NCI-H446 (cell line): ENCODE data around the gene MSN.
"Not testable (repeated sequence)": the region's sequence is repeated elsewhere in the genome, so short reads cannot be mapped to it uniquely, and the experiment has no call there.

Experiments used
- DNase-seq, 2 experiments: peaks; one replicate each; lab custom pipeline; 2025; lab: John Stamatoyannopoulos, UW

Gene MSN

GRCh38 chrX:65718538-65718937 is 51.1 kb downstream of the MSN start:
- DNase-seq: no peak

GRCh38 chrX:65720381-65720964 is 53.0 kb downstream of the MSN start:
- DNase-seq: no peak

- DNase-seq: no peak
These were observed 56.3 kb downstream of the MSN start for GRCh38 chrX:65723706-65724105.

GRCh38 chrX:65726715-65727114 is 59.3 kb downstream of the MSN start:
- DNase-seq: no peak

GRCh38 chrX:65731684-65732289 is 64.3 kb downstream of the MSN start:
- DNase-seq: no peak

GRCh38 chrX:65740909-65741308 is 73.5 kb downstream of the MSN start:
- DNase-seq: no peak

- no peak for DNase-seq
These were observed 74.4 kb downstream of the MSN start for GRCh38 chrX:65741823-65742222.

GRCh38 chrX:65744965-65745364 is 77.5 kb downstream of the MSN start:
- no peak for DNase-seq

- no peak for DNase-seq
These were observed 78.0 kb downstream of the MSN start for GRCh38 chrX:65745427-65745826.

- DNase-seq: no peak
These were observed 78.5 kb downstream of the MSN start for GRCh38 chrX:65745992-65746391.

GRCh38 chrX:65750674-65751469 is 83.4 kb downstream of the MSN start:
- DNase-seq: no peak

GRCh38 chrX:65751519-65751918 is 84.1 kb downstream of the MSN start:
- no peak for DNase-seq

- no peak for DNase-seq
These were observed 84.8 kb downstream of the MSN start for GRCh38 chrX:65752294-65752693.

GRCh38 chrX:65755786-65756185 is 88.3 kb downstream of the MSN start:
- no peak for DNase-seq

GRCh38 chrX:65757943-65758342 is 90.5 kb downstream of the MSN start:
- DNase-seq: no peak

- DNase-seq: no peak
These were observed 91.1 kb downstream of the MSN start for GRCh38 chrX:65758505-65758904.

- DNase-seq: not testable (repeated sequence)
These were observed 92.1 kb downstream of the MSN start for GRCh38 chrX:65759525-65759924.

GRCh38 chrX:65769564-65770292 is 102.3 kb downstream of the MSN start:
- DNase-seq: no peak

GRCh38 chrX:65772842-65773241 is 105.4 kb downstream of the MSN start:
- DNase-seq: no peak

- DNase-seq: no peak
These were observed 114.4 kb downstream of the MSN start for GRCh38 chrX:65781845-65782244.

- DNase-seq: no peak
These were observed 116.3 kb downstream of the MSN start for GRCh38 chrX:65783746-65784145.
